Liver (tissue), 3 donors: ENCODE data around the gene THOC5.

Experiments used
- FOXA1 ChIP-seq: IDR thresholded peaks from 2 replicates; pipeline ENCODE4 v1.6.1; 2016; ENCODE audit warnings: antibody characterized with exemption
- GABPA ChIP-seq, 2 donors: IDR thresholded peaks in 1 of 2; conservative IDR thresholded peaks in 1 of 2; 2 replicates each; pipeline ENCODE4 v1.6.1; 2016; ENCODE audit warnings: antibody characterized with exemption in 2 of 2, mild to moderate bottlenecking in 1 of 2, moderate library complexity in 1 of 2
- JUND ChIP-seq, 2 donors: IDR thresholded peaks; 2 replicates each; pipeline ENCODE4 v1.6.1; 2016; ENCODE audit warnings: antibody characterized with exemption in 2 of 2
- RAD21 ChIP-seq, 2 donors: IDR thresholded peaks; 2 replicates each; pipeline ENCODE4 v1.6.1; 2016; ENCODE audit warnings: antibody characterized with exemption in 2 of 2, mild to moderate bottlenecking in 2 of 2
- RXRA ChIP-seq, 2 donors: IDR thresholded peaks; 2 replicates each; pipeline ENCODE4 v1.6.1; 2017 to 2018; ENCODE audit warnings: antibody characterized with exemption in 2 of 2, mild to moderate bottlenecking in 1 of 2
- TAF1 ChIP-seq: conservative IDR thresholded peaks from 2 replicates; pipeline ENCODE4 v1.6.1; 2016; ENCODE audit warnings: antibody characterized with exemption, mild to moderate bottlenecking
- YY1 ChIP-seq: IDR thresholded peaks from 2 replicates; pipeline ENCODE4 v1.6.1; 2016; ENCODE audit warnings: antibody characterized with exemption, mild to moderate bottlenecking
- ZBTB33 ChIP-seq: IDR thresholded peaks from 2 replicates; pipeline ENCODE4 v1.6.1; 2016; ENCODE audit warnings: antibody characterized with exemption
- TF ChIP-seq, protein P1 (sequence below): fragments of 150-350 bp; IDR thresholded peaks from 2 replicates; pipeline ENCODE4 v1.5.1; 2017; ENCODE audit warnings: improper control_type of control experiment, low read depth, low read length; ENCODE audit not compliant: missing input control
- TF ChIP-seq, protein P2 (sequence below): IDR thresholded peaks from 2 replicates; pipeline ENCODE4 v1.6.1; 2016; ENCODE audit warnings: antibody characterized with exemption
- TF ChIP-seq, protein P3 (sequence below): IDR thresholded peaks from 2 replicates; pipeline ENCODE4 v1.6.1; 2016; ENCODE audit warnings: antibody characterized with exemption, mild to moderate bottlenecking
- TF ChIP-seq, protein P4 (sequence below): IDR thresholded peaks from 2 replicates; pipeline ENCODE4 v1.6.1; 2016; ENCODE audit warnings: antibody characterized with exemption
- donor health status: healthy.
- donor health status: healthy.

- TF ChIP-seq GABPA (IDR thresholded peaks at IDR 0.05 in 1 of 2, conservative IDR thresholded peaks at IDR 0.05 in 1 of 2) (no peak), JUND (IDR thresholded peaks at IDR 0.05) (no peak), YY1 (no peak), TAF1 (no peak), ZBTB33 (no peak), RXRA (IDR thresholded peaks at IDR 0.05) (no peak), FOXA1 (no peak), RAD21 (IDR thresholded peaks at IDR 0.05) (no peak)
- TF ChIP-seq, protein P1, sequence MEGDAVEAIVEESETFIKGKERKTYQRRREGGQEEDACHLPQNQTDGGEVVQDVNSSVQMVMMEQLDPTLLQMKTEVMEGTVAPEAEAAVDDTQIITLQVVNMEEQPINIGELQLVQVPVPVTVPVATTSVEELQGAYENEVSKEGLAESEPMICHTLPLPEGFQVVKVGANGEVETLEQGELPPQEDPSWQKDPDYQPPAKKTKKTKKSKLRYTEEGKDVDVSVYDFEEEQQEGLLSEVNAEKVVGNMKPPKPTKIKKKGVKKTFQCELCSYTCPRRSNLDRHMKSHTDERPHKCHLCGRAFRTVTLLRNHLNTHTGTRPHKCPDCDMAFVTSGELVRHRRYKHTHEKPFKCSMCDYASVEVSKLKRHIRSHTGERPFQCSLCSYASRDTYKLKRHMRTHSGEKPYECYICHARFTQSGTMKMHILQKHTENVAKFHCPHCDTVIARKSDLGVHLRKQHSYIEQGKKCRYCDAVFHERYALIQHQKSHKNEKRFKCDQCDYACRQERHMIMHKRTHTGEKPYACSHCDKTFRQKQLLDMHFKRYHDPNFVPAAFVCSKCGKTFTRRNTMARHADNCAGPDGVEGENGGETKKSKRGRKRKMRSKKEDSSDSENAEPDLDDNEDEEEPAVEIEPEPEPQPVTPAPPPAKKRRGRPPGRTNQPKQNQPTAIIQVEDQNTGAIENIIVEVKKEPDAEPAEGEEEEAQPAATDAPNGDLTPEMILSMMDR, result no peak
- TF ChIP-seq, protein P2, sequence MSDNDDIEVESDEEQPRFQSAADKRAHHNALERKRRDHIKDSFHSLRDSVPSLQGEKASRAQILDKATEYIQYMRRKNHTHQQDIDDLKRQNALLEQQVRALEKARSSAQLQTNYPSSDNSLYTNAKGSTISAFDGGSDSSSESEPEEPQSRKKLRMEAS, result no peak
- TF ChIP-seq, protein P3, sequence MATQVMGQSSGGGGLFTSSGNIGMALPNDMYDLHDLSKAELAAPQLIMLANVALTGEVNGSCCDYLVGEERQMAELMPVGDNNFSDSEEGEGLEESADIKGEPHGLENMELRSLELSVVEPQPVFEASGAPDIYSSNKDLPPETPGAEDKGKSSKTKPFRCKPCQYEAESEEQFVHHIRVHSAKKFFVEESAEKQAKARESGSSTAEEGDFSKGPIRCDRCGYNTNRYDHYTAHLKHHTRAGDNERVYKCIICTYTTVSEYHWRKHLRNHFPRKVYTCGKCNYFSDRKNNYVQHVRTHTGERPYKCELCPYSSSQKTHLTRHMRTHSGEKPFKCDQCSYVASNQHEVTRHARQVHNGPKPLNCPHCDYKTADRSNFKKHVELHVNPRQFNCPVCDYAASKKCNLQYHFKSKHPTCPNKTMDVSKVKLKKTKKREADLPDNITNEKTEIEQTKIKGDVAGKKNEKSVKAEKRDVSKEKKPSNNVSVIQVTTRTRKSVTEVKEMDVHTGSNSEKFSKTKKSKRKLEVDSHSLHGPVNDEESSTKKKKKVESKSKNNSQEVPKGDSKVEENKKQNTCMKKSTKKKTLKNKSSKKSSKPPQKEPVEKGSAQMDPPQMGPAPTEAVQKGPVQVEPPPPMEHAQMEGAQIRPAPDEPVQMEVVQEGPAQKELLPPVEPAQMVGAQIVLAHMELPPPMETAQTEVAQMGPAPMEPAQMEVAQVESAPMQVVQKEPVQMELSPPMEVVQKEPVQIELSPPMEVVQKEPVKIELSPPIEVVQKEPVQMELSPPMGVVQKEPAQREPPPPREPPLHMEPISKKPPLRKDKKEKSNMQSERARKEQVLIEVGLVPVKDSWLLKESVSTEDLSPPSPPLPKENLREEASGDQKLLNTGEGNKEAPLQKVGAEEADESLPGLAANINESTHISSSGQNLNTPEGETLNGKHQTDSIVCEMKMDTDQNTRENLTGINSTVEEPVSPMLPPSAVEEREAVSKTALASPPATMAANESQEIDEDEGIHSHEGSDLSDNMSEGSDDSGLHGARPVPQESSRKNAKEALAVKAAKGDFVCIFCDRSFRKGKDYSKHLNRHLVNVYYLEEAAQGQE, result no peak
- TF ChIP-seq, protein P4, sequence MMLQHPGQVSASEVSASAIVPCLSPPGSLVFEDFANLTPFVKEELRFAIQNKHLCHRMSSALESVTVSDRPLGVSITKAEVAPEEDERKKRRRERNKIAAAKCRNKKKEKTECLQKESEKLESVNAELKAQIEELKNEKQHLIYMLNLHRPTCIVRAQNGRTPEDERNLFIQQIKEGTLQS, result no peak
These were observed 14.5 kb downstream of the THOC5 start for GRCh38 chr22:29539105-29539504.
